ENCODE data around the gene NID2.

Gene NID2

GRCh38 chr14:52002542-52002941 lies 66.3 kb downstream of the NID2 start:
- no peak for DNase-seq (ENCODE audit: low read depth)

GRCh38 chr14:52000696-52001095 lies 68.2 kb downstream of the NID2 start:
- DNase-seq (ENCODE audit: low read depth) = no peak

- DNase-seq (ENCODE audit: low read depth) = no peak
Observed at GRCh38 chr14:52000019-52000582, 68.8 kb downstream of the NID2 start.

GRCh38 chr14:51999084-51999483 lies 69.8 kb downstream of the NID2 start:
- DNase-seq (ENCODE audit: low read depth) = no peak

- no peak for DNase-seq (ENCODE audit: low read depth)
Observed at GRCh38 chr14:51998348-51998747, 70.5 kb downstream of the NID2 start.

GRCh38 chr14:51996148-51996746 lies 72.6 kb downstream of the NID2 start:
- DNase-seq (ENCODE audit: low read depth) = no peak

- no peak for DNase-seq (ENCODE audit: low read depth)
Observed at GRCh38 chr14:51993285-51993920, 75.5 kb downstream of the NID2 start.

- DNase-seq (ENCODE audit: low read depth) = no peak
Observed at GRCh38 chr14:51990488-51990887, 78.4 kb downstream of the NID2 start.

- DNase-seq (ENCODE audit: low read depth) = peak; percentile 86
Observed at GRCh38 chr14:51989293-51990234, 79.3 kb downstream of the NID2 start, which contains the start of gene RTRAF. Gene RTRAF (plus strand): TSS chr14:51989546. CDS start chr14:51989640, 94 bp downstream.

GRCh38 chr14:51988221-51988620 lies 80.6 kb downstream of the NID2 start:
- DNase-seq (ENCODE audit: low read depth) = no peak

GRCh38 chr14:51981218-51981854 lies 87.5 kb downstream of the NID2 start:
- no peak for DNase-seq (ENCODE audit: low read depth)

GRCh38 chr14:51979088-51979709 lies 89.7 kb downstream of the NID2 start:
- DNase-seq (ENCODE audit: low read depth) = peak; percentile 69

- no peak for DNase-seq (ENCODE audit: low read depth)
Observed at GRCh38 chr14:51978681-51979085, 90.2 kb downstream of the NID2 start.

GRCh38 chr14:51977075-51977474 lies 91.8 kb downstream of the NID2 start:
- no peak for DNase-seq (ENCODE audit: low read depth)

- no peak for DNase-seq (ENCODE audit: low read depth)
Observed at GRCh38 chr14:51972566-51972965, 96.3 kb downstream of the NID2 start.

GRCh38 chr14:51969852-51970540 lies 98.9 kb downstream of the NID2 start:
- no peak for DNase-seq (ENCODE audit: low read depth)

- DNase-seq (ENCODE audit: low read depth) = no peak
Observed at GRCh38 chr14:51967521-51967920, 101.3 kb downstream of the NID2 start.

GRCh38 chr14:51963286-51963685 lies 105.6 kb downstream of the NID2 start:
- DNase-seq (ENCODE audit: low read depth) = no peak

- no peak for DNase-seq (ENCODE audit: low read depth)
Observed at GRCh38 chr14:51962711-51963110, 106.1 kb downstream of the NID2 start.

- no peak for DNase-seq (ENCODE audit: low read depth)
Observed at GRCh38 chr14:51960866-51961265, 108.0 kb downstream of the NID2 start.

GRCh38 chr14:51959928-51960327 lies 108.9 kb downstream of the NID2 start:
- DNase-seq (ENCODE audit: low read depth) = no peak

Measured in stimulated activated CD4-positive, alpha-beta T cell treated with anti-CD3 and anti-CD28 coated beads, Interleukin-2, amount 100 ng/mL, for 4 hours (primary cell).